Measurements from ENCODE around the gene DDTL.
"Not testable (repeated sequence)": the region's sequence is repeated elsewhere in the genome, so short reads cannot be mapped to it uniquely, and the experiment has no call there.

The DDTL gene

GRCh38 chr22:23970816-23971486, 4.3 kb downstream of the DDTL start:
- DNase-seq, result no peak

- DNase-seq, result not testable (repeated sequence)
These were observed 5.2 kb downstream of the DDTL start for GRCh38 chr22:23971927-23972326.

- not testable (repeated sequence) for DNase-seq
These were observed 7.7 kb downstream of the DDTL start, which contains the start of gene DDT for GRCh38 chr22:23974345-23974744. TSS of gene DDT (minus strand) at chr22:23974441. CDS start at chr22:23974414, 27 bp downstream.

GRCh38 chr22:23974836-23975352, 8.2 kb downstream of the DDTL start:
- not testable (repeated sequence) for DNase-seq

GRCh38 chr22:23977304-23977703, 10.6 kb downstream of the DDTL start:
- not testable (repeated sequence) for DNase-seq

- not testable (repeated sequence) for DNase-seq
These were observed 13.0 kb downstream of the DDTL start, which contains the start of gene GSTT2 for GRCh38 chr22:23979557-23980240. TSS of gene GSTT2 (plus strand) at chr22:23980134.

GRCh38 chr22:23980567-23980966, 13.9 kb downstream of the DDTL start:
- DNase-seq, result not testable (repeated sequence)

- no peak for DNase-seq
These were observed 17.7 kb downstream of the DDTL start for GRCh38 chr22:23984430-23984829.

- not testable (repeated sequence) for DNase-seq
These were observed 19.4 kb downstream of the DDTL start for GRCh38 chr22:23986089-23986488.

- DNase-seq, result not testable (repeated sequence)
These were observed 20.0 kb downstream of the DDTL start for GRCh38 chr22:23986538-23987178.

- not testable (repeated sequence) for DNase-seq
These were observed 23.0 kb downstream of the DDTL start for GRCh38 chr22:23989583-23990244.

- not testable (repeated sequence) for DNase-seq
These were observed 26.4 kb downstream of the DDTL start for GRCh38 chr22:23993080-23993479.

GRCh38 chr22:23993581-23994177, 27.0 kb downstream of the DDTL start:
- DNase-seq, result not testable (repeated sequence)

- no peak for DNase-seq
These were observed 30.4 kb downstream of the DDTL start for GRCh38 chr22:23997092-23997491.

GRCh38 chr22:23999779-24000178, 33.1 kb downstream of the DDTL start:
- DNase-seq, result not testable (repeated sequence)

- DNase-seq, result no peak
These were observed 34.6 kb downstream of the DDTL start for GRCh38 chr22:24001314-24001713.

GRCh38 chr22:24002272-24002671, 35.6 kb downstream of the DDTL start:
- no peak for DNase-seq

- no peak for DNase-seq
These were observed 36.2 kb downstream of the DDTL start for GRCh38 chr22:24002851-24003250.

GRCh38 chr22:24003887-24004286, 37.2 kb downstream of the DDTL start:
- no peak for DNase-seq

- DNase-seq, result no peak
These were observed 38.5 kb downstream of the DDTL start, which contains the start of gene GSTT4 for GRCh38 chr22:24005201-24005600. TSS of gene GSTT4 (minus strand) at chr22:24005453. CDS start at chr22:24005356, 97 bp downstream.

GRCh38 chr22:24006207-24006913, 39.7 kb downstream of the DDTL start:
- DNase-seq, result no peak

GRCh38 chr22:24006914-24007214, 40.2 kb downstream of the DDTL start:
- no peak for DNase-seq

Measured in kidney glomerular epithelial cell (primary cell).